Activated CD4-positive, alpha-beta T cell treated with anti-CD3 and anti-CD28 coated beads, Interleukin-2, amount 10 ng/mL, durations not matched to agents 7 days and 5 days (primary cell): ENCODE data around the gene LRP3. TPM values are rescaled to one million over a fixed set of nuclear protein-coding genes. Genes with fewer than 3 reads are reported as not detected.
"Not testable (repeated sequence)": the region's sequence is repeated elsewhere in the genome, so short reads cannot be mapped to it uniquely, and the experiment has no call there.

Source experiments
- CTCF ChIA-PET: fragments of 350-600 bp; sonication (Branson Sonifier 250); formaldehyde crosslinking; loops from one replicate; lab custom pipeline; 2021; ENCODE audit warnings: antibody characterized with exemption; lab: Charles Lee
- POLR2A ChIA-PET: fragments of 350-600 bp; sonication (Branson Sonifier 250); formaldehyde crosslinking; loops from one replicate; lab custom pipeline; 2021; ENCODE audit warnings: antibody characterized with exemption; lab: Charles Lee
- DNase-seq: peaks from one replicate; pipeline ENCODE4 v3.0.0-alpha.2; 2020
- H3K27ac Mint-ChIP-seq: one replicate; pipeline ENCODE4 v1.8.0; 2021; ENCODE audit warnings: mild to moderate bottlenecking, moderate library complexity, mixed read lengths
- H3K27me3 Mint-ChIP-seq: one replicate; pipeline ENCODE4 v1.8.0; 2021; ENCODE audit warnings: mixed read lengths
- H3K36me3 Mint-ChIP-seq: one replicate; pipeline ENCODE4 v1.8.0; 2021; ENCODE audit warnings: low read depth, mixed read lengths
- H3K4me1 Mint-ChIP-seq: one replicate; pipeline ENCODE4 v1.8.0; 2021; ENCODE audit warnings: mixed read lengths
- H3K4me3 Mint-ChIP-seq: one replicate; pipeline ENCODE4 v1.8.0; 2021; ENCODE audit warnings: mild to moderate bottlenecking, moderate library complexity, mixed read lengths
- H3K9me3 Mint-ChIP-seq: one replicate; pipeline ENCODE4 v1.8.0; 2021; ENCODE audit warnings: mixed read lengths
- total RNA-seq, 2 experiments: library from RNA; stranded (reverse); gene quantifications; one replicate each; pipeline ENCODE4 v1.2.3, GENCODE V29; 2021

The LRP3 gene
- total RNA-seq, 2 experiments from 2014 or later = 0.08 to 0.20 TPM

DNA sequence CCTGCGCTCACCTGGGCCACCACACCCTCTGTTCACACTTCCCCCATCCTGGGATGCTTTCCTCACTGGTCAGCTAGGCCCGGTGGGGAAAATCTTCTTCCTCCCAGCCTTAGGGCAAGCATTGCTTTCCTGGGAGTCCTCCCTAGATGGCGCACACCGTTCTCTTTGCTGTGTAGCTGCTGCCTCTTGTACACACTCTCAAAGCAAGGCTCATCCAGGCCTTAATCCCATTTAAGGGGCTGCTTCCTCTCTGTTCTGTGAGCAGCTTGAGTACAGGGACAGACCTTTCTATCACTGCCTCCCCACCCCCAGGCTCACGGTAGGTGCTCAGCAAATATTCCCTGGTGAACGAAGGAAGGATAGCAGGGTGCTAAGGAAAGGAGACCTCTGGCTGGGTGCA is 20.5 kb downstream of the LRP3 start:
- H3K9me3 Mint-ChIP-seq = no peaks in the 10 kb centered on the region
- H3K4me3 Mint-ChIP-seq = no peak overlapping the region
- no peaks in the 10 kb centered on the region for H3K4me1 Mint-ChIP-seq
- CTCF ChIA-PET = no interaction called here
- no peaks in the 10 kb centered on the region for H3K27me3 Mint-ChIP-seq
- no peaks in the 10 kb centered on the region for H3K36me3 Mint-ChIP-seq
- POLR2A ChIA-PET = no interaction called here
- no peak overlapping the region for H3K27ac Mint-ChIP-seq
- no peak for DNase-seq

DNA sequence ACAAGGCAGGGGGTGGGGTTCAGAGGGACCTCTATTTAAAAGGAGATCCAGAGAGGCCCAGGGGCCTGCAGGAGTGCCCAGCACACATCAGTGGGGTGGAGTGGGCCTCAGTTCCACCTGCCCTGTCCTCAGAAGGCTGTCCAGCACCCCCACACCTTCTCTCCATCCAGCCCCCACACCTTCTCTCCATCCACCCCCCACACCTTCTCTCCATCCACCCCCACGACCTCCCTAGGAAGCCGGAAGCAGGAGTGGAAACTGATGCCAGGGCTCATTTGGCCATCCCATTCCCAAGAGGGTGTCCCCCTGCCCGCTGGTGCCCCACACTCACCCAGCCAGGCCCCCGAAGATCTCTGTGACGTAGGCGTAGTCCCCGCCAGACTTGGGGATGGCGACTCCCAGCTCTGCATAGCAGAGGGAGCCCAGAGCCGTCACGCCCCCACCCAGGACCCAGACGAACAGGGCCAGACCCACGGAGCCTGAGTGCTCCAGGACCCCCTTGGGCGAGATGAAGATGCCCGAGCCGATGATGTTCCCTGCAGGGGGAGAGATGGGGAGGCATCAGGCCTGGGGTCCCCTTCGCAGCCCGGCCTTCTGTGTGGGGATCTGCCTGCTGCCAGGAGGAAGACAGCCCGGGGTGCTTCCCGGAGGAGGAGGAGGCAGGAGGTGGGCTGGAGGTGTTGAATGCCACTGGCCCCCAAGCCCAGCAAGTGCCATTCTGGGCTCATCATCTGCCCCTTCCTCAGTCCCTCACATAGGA is 21.5 kb downstream of the LRP3 start:
- Mint-ChIP-seq H3K4me1 (no peaks in the 10 kb centered on the region), H3K9me3 (no peaks in the 10 kb centered on the region), H3K27ac (no peak overlapping the region), H3K4me3 (no peak overlapping the region), H3K27me3 (no peaks in the 10 kb centered on the region), H3K36me3 (no peaks in the 10 kb centered on the region)
- POLR2A ChIA-PET = no interaction called here
- DNase-seq = no peak
- CTCF ChIA-PET = no interaction called here

GRCh38 chr19:33216198-33216830 is 22.2 kb downstream of the LRP3 start:
- H3K9me3 Mint-ChIP-seq = no peaks in the 10 kb centered on the region
- H3K36me3 Mint-ChIP-seq = no peaks in the 10 kb centered on the region
- no peaks in the 10 kb centered on the region for H3K4me1 Mint-ChIP-seq
- H3K27ac Mint-ChIP-seq = peak overlapping the region; percentile 56
- DNase-seq = no peak
- ChIA-PET POLR2A (no interaction called here), CTCF (no interaction called here)
- H3K4me3 Mint-ChIP-seq = no peak overlapping the region
- H3K27me3 Mint-ChIP-seq = no peaks in the 10 kb centered on the region

DNA sequence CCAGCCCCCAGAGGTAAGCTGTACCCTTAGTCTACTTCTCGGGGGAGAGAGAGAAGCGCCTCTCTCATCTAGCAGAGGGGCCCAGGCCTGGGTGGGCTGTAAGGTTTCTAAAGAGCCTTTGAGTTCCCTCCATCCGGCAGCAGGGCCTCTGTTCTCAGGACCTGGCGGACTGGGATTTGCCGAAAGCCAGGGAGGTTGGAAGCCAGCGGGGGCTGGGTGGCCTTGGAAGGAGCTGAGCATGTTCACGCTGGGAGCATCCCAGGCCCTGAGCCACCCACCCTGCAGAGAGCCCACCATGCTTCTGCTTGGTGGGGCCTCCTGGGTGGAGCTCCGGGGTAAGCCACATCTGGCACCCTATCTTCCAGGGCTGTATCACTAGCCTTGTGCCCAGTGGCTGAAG is 23.8 kb downstream of the LRP3 start:
- H3K27me3 Mint-ChIP-seq = peaks cover 4% of the 10 kb centered on the region
- no peaks in the 10 kb centered on the region for H3K36me3 Mint-ChIP-seq
- no peak overlapping the region for H3K4me3 Mint-ChIP-seq
- no peak overlapping the region for H3K27ac Mint-ChIP-seq
- H3K9me3 Mint-ChIP-seq = no peaks in the 10 kb centered on the region
- H3K4me1 Mint-ChIP-seq = no peaks in the 10 kb centered on the region
- ChIA-PET CTCF (no interaction called here), POLR2A (no interaction called here)
- no peak for DNase-seq

- no peaks in the 10 kb centered on the region for H3K36me3 Mint-ChIP-seq
- H3K4me3 Mint-ChIP-seq = no peak overlapping the region
- H3K9me3 Mint-ChIP-seq = no peaks in the 10 kb centered on the region
- peaks cover 14% of the 10 kb centered on the region for H3K27me3 Mint-ChIP-seq
- no peak for DNase-seq
- ChIA-PET CTCF (no interaction called here), POLR2A (no interaction called here)
- no peaks in the 10 kb centered on the region for H3K4me1 Mint-ChIP-seq
- no peak overlapping the region for H3K27ac Mint-ChIP-seq
Measured at GRCh38 chr19:33219261-33219815, 25.2 kb downstream of the LRP3 start.

GRCh38 chr19:33220115-33220514 is 26.0 kb downstream of the LRP3 start:
- Mint-ChIP-seq H3K27me3 (peaks cover 22% of the 10 kb centered on the region), H3K4me3 (no peak overlapping the region), H3K36me3 (no peaks in the 10 kb centered on the region), H3K27ac (no peak overlapping the region), H3K4me1 (peaks cover 2% of the 10 kb centered on the region), H3K9me3 (no peaks in the 10 kb centered on the region)
- ChIA-PET CTCF (no interaction called here), POLR2A (no interaction called here)
- DNase-seq = no peak

- Mint-ChIP-seq H3K27me3 (peaks cover 22% of the 10 kb centered on the region), H3K36me3 (no peaks in the 10 kb centered on the region), H3K4me3 (no peak overlapping the region), H3K27ac (no peak overlapping the region), H3K4me1 (peaks cover 2% of the 10 kb centered on the region), H3K9me3 (no peaks in the 10 kb centered on the region)
- no peak for DNase-seq
- CTCF ChIA-PET = no interaction called here
- POLR2A ChIA-PET = no interaction called here
Measured at GRCh38 chr19:33220735-33221134, 26.6 kb downstream of the LRP3 start.

GRCh38 chr19:33221638-33222037 is 27.5 kb downstream of the LRP3 start:
- POLR2A ChIA-PET = no interaction called here
- no peak overlapping the region for H3K4me3 Mint-ChIP-seq

DNA sequence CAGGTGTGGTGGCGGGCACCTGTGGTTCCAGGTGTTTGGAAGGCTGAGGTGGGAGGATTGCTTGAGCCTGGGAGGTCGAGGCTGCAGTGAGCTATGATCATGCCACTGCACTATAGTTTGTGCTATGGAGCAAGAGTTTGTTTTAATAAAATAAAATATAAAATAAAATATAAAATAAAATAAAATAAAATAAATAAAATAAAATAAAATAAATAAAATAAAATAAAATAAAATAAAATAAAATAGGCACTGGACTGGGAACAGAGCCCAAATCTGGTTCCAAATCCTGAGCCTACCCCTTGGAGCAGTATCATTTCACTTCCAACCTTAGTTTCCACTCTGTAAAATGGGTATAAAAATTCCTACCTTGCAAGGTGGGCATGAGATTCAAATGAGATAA is 28.1 kb downstream of the LRP3 start:
- CTCF ChIA-PET, H3K27ac Mint-ChIP-seq: not testable (repeated sequence)

More at GRCh38 chr19:33221638-33222037, 27.5 kb downstream of the LRP3 start:
- DNase-seq = no peak
- Mint-ChIP-seq H3K9me3 (no peaks in the 10 kb centered on the region), H3K27ac (no peak overlapping the region), H3K4me1 (peaks cover 5% of the 10 kb centered on the region), H3K36me3 (no peaks in the 10 kb centered on the region), H3K27me3 (peaks cover 31% of the 10 kb centered on the region)
- CTCF ChIA-PET = no interaction called here

DNA sequence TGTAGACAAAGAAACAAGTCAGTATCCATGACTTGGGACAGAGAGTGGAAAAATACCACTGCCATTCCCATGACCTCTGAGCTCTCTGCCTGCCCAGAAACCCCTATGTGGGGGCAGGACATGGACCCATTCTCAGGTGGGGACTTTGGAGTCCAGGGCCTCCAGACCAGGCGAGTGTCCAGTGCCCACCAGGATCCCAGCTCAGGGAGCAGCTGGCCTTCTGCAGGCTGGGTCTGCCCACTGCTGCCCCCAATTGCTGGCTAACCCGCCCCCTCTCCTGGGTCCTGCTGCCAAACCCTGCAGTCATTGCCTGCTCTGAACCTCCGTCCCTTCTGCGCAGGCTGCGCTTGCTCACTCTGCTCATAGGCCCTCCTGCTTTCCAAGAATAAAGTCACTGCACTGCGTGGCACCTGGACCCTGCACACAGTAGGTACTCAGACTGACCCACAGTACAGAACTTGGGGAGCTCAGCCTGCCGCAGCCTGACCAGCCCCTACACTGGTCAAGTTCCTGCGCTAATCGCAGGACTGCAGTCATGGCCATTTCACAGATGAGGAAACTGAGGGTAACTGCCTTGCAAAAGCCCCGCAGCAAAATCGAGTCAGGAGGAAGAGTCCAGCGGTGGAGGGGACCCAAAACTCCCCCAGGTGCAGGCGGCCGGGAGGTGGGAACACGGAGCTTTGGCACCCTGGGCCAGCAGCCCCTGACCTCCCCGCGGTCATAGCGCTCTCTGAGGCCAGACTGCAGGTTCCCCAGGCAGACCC is 30.7 kb downstream of the LRP3 start:
- peaks cover 7% of the 10 kb centered on the region for H3K36me3 Mint-ChIP-seq
- H3K4me1 Mint-ChIP-seq = peaks cover 7% of the 10 kb centered on the region
- no peak overlapping the region for H3K27ac Mint-ChIP-seq
- ChIA-PET CTCF (no interaction called here), POLR2A (no interaction called here)
- H3K9me3 Mint-ChIP-seq = peaks cover 14% of the 10 kb centered on the region
- no peak for DNase-seq
- peaks cover 48% of the 10 kb centered on the region for H3K27me3 Mint-ChIP-seq
- no peak overlapping the region for H3K4me3 Mint-ChIP-seq

More for the DNA sequence above, 28.1 kb downstream of the LRP3 start:
- H3K4me1 Mint-ChIP-seq, POLR2A ChIA-PET, DNase-seq, H3K4me3 Mint-ChIP-seq, H3K9me3 Mint-ChIP-seq, H3K36me3 Mint-ChIP-seq: not testable (repeated sequence)
- peaks cover 34% of the 10 kb centered on the region for H3K27me3 Mint-ChIP-seq

DNA sequence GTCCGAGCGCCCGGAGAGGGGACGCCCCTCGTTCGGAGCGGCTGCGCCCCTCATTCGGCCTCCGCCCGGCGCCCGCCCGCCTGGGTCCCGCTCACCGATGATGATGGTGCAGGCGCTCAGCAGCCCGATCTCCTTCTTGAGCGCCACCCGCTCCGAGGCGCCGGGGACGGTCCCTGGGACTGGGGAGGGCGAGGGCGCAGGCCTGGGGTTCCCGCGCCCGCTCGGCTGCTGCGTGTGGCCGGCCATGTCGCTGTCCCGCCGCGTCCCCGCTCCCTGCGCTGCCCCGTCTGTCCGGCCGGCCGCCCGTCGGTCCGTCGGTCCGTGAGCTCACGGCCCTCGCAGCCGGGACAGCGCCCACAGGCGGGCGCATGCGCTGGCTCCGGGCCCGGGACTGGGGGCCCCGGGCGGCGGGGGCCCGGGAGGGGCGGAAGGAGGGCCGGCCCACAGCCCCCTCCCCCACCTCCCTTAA is 31.4 kb downstream of the LRP3 start, which contains the start of gene SLC7A10:
SLC7A10 (minus strand) TSS at position 393 of the 469 bp plus-strand sequence; CDS start at position 246, 147 bp downstream.
- POLR2A ChIA-PET = no interaction called here
- CTCF ChIA-PET = no interaction called here
- Mint-ChIP-seq H3K27me3 (peaks cover 48% of the 10 kb centered on the region), H3K4me1 (peaks cover 7% of the 10 kb centered on the region), H3K27ac (no peak within 1 kb of the TSS), H3K36me3 (peaks cover 7% of the 10 kb centered on the region), H3K9me3 (peaks cover 14% of the 10 kb centered on the region), H3K4me3 (no peak within 1 kb of the TSS)
- no peak for DNase-seq

GRCh38 chr19:33226550-33227241 is 32.6 kb downstream of the LRP3 start:
- POLR2A ChIA-PET = no interaction called here
- peaks cover 7% of the 10 kb centered on the region for H3K4me1 Mint-ChIP-seq
- no peak overlapping the region for H3K27ac Mint-ChIP-seq
- DNase-seq = no peak
- peaks cover 52% of the 10 kb centered on the region for H3K27me3 Mint-ChIP-seq
- H3K9me3 Mint-ChIP-seq = peaks cover 14% of the 10 kb centered on the region
- peaks cover 7% of the 10 kb centered on the region for H3K36me3 Mint-ChIP-seq
- CTCF ChIA-PET = interaction anchor here (1.2 kb wide), 1 partner anchor 106 kb away, joined by 3 read pairs; no protein-coding TSS in a partner anchor
- H3K4me3 Mint-ChIP-seq = no peak overlapping the region
